ENCODE data around the gene TRIO. TPM values are rescaled to one million over a fixed set of nuclear protein-coding genes. Genes with fewer than 3 reads are reported as not detected.

TRIO gene
- total RNA-seq, 2 experiments from 2014 or later: 4.1 to 6.5 TPM

DNA sequence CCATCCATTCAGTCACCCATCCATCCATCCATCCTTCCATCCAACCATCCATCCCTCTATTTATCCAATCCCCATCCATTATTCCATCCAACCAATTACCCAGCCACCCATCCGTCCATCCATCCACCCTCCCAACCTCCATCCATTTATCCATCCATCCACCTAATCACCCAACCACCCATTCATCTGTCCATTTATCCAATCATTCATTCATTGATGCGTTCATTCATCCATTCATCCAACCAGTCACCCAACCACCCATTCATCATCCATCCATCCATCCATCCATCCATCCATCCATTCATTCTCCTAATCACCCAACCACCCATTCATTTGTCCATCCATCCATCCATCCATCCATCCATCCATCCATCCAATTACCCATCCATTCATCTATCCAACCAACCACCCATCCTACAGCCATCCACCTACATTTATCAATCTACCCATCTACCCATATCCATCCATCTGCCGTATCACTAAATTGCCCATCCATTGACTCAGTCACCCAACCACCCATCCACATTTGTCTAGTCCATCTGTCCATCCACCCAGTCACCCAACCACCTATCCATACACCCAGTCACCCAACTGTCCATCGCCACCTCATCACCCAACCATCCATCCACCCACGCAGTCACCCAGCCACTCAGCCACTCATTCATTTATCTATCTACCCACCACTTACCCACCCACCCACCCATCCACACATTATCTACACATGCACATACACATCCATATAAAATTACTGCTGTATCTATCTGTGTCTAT is 165.4 kb downstream of the TRIO start:
- Mint-ChIP-seq H3K27ac (no peak overlapping the region), H3K4me3 (no peak overlapping the region), H3K36me3 (ENCODE audit: low read depth) (no peaks in the 10 kb centered on the region), H3K9me3 (peaks cover 3% of the 10 kb centered on the region), H3K27me3 (no peaks in the 10 kb centered on the region), H3K4me1 (ENCODE audit: low read depth) (no peaks in the 10 kb centered on the region)
- peaks cover 0 to 4% of the 10 kb centered on the region in 2 experiments for H3K9me3 ChIP-seq (ENCODE audit: control insufficient read depth in 1 of 2, insufficient read depth in 1 of 2, low read length in 2 of 2)
- no peak for ATAC-seq (ENCODE audit: poor library complexity)
- H3K36me3 ChIP-seq (ENCODE audit: insufficient read depth, low read length): no peaks in the 10 kb centered on the region
- H3K27me3 ChIP-seq (ENCODE audit: control insufficient read depth in 1 of 2, insufficient read depth in 2 of 2, low read length in 2 of 2): no peaks in the 10 kb centered on the region
- ChIA-PET POLR2A (no interaction called here), CTCF (no interaction called here)
- H3K4me3 ChIP-seq (ENCODE audit: low read length): no peak overlapping the region
- H3K27ac ChIP-seq (ENCODE audit: low read depth in 1 of 2, low read length in 2 of 2): no peak overlapping the region
- TF ChIP-seq, protein P1, sequence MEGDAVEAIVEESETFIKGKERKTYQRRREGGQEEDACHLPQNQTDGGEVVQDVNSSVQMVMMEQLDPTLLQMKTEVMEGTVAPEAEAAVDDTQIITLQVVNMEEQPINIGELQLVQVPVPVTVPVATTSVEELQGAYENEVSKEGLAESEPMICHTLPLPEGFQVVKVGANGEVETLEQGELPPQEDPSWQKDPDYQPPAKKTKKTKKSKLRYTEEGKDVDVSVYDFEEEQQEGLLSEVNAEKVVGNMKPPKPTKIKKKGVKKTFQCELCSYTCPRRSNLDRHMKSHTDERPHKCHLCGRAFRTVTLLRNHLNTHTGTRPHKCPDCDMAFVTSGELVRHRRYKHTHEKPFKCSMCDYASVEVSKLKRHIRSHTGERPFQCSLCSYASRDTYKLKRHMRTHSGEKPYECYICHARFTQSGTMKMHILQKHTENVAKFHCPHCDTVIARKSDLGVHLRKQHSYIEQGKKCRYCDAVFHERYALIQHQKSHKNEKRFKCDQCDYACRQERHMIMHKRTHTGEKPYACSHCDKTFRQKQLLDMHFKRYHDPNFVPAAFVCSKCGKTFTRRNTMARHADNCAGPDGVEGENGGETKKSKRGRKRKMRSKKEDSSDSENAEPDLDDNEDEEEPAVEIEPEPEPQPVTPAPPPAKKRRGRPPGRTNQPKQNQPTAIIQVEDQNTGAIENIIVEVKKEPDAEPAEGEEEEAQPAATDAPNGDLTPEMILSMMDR (IDR thresholded peaks at IDR 0.05): no peak
- intact Hi-C loops (cut with DNase I, micrococcal nuclease): no loop called here
- H3K4me1 ChIP-seq (ENCODE audit: insufficient read depth, low read length): no peaks in the 10 kb centered on the region
- no peak for DNase-seq

DNA sequence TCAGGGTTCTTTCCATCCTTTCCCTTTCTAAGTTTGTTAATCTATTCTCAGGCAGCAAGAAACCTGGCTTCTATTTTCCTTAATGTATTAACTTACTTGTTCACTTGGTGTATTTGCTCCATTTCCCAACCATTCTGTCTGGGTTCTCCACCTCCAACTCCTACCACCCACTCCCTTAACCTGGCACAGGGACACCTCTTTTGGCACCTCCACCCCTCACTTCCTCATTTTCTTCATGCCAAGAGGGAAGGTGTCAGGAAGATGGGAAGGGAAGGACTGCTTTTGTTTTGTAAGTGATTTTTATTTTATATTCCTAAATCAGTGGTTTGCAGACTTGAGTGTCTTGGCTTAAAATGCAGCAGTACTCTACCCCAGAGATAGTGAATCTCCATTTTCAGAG is 166.1 kb downstream of the TRIO start:
- DNase-seq (no peak), ATAC-seq (ENCODE audit: poor library complexity) (no peak)
- H3K36me3 ChIP-seq (ENCODE audit: insufficient read depth, low read length): no peaks in the 10 kb centered on the region
- H3K36me3 Mint-ChIP-seq (ENCODE audit: low read depth): no peaks in the 10 kb centered on the region
- no peaks in the 10 kb centered on the region for H3K4me1 Mint-ChIP-seq (ENCODE audit: low read depth)
- no peak overlapping the region for H3K27ac Mint-ChIP-seq
- intact Hi-C loops (cut with DNase I, micrococcal nuclease): no loop called here
- H3K9me3 Mint-ChIP-seq: peaks cover 3% of the 10 kb centered on the region
- H3K9me3 ChIP-seq (ENCODE audit: control insufficient read depth in 1 of 2, insufficient read depth in 1 of 2, low read length in 2 of 2): peaks cover 0 to 4% of the 10 kb centered on the region in 2 experiments
- H3K27me3 ChIP-seq (ENCODE audit: control insufficient read depth in 1 of 2, insufficient read depth in 2 of 2, low read length in 2 of 2): no peaks in the 10 kb centered on the region
- H3K4me1 ChIP-seq (ENCODE audit: insufficient read depth, low read length): no peaks in the 10 kb centered on the region
- TF ChIP-seq, protein P1 (IDR thresholded peaks at IDR 0.05): no peak
- no peaks in the 10 kb centered on the region for H3K27me3 Mint-ChIP-seq
- no peak overlapping the region for H3K4me3 ChIP-seq (ENCODE audit: low read length)
- ChIA-PET CTCF (no interaction called here), POLR2A (no interaction called here)
- no peak overlapping the region for H3K27ac ChIP-seq (ENCODE audit: low read depth in 1 of 2, low read length in 2 of 2)
- H3K4me3 Mint-ChIP-seq: no peak overlapping the region

DNA sequence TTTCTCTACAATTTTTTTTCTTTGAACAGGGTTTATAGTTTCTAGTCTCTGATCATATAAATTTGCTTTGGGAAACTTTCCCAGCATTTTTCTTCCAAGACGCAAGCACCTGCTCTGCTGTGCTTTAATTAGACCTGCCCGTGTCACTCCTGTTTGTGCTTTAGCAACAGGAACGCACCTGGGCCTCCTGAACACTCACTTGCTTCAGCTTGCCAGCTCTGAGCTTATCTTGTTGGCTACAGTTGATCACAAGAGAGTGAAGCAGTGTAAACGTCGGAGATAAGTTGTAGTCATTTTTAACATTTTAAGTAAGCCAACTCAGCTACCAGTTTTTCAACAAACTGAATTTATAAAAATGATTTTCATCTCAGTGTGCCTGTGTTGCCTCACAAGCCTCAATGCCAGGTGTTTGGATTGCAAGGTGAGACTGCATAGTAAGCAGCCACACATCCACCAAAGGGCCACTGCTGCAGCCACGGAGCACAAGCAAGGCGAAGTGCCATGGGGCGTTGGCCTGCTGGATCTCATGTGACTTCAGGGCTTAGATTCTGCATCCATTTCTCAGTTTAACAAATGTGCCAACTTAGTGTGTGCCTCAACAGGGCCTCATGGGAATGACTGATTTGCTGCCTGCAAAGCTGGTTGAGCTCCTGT is 166.9 kb downstream of the TRIO start:
- Mint-ChIP-seq H3K4me3 (no peak overlapping the region), H3K36me3 (ENCODE audit: low read depth) (no peaks in the 10 kb centered on the region), H3K9me3 (peaks cover 3% of the 10 kb centered on the region), H3K27me3 (no peaks in the 10 kb centered on the region), H3K27ac (no peak overlapping the region), H3K4me1 (ENCODE audit: low read depth) (no peaks in the 10 kb centered on the region)
- POLR2A ChIA-PET: no interaction called here
- Histone ChIP-seq H3K9me3 (ENCODE audit: control insufficient read depth in 1 of 2, insufficient read depth in 1 of 2, low read length in 2 of 2) (peaks cover 0 to 4% of the 10 kb centered on the region in 2 experiments), H3K4me3 (ENCODE audit: low read length) (no peak overlapping the region), H3K27me3 (ENCODE audit: control insufficient read depth in 1 of 2, insufficient read depth in 2 of 2, low read length in 2 of 2) (no peaks in the 10 kb centered on the region), H3K36me3 (ENCODE audit: insufficient read depth, low read length) (no peaks in the 10 kb centered on the region), H3K4me1 (ENCODE audit: insufficient read depth, low read length) (no peaks in the 10 kb centered on the region), H3K27ac (ENCODE audit: low read depth in 1 of 2, low read length in 2 of 2) (no peak overlapping the region)
- TF ChIP-seq, protein P1 (IDR thresholded peaks at IDR 0.05): no peak
- CTCF ChIA-PET: no interaction called here
- DNase-seq: no peak
- ATAC-seq (ENCODE audit: poor library complexity): no peak
- intact Hi-C loops (cut with DNase I, micrococcal nuclease): no loop called here
